ENCODE data around the gene NTMT1. TPM values are rescaled to one million over a fixed set of nuclear protein-coding genes. Genes with fewer than 3 reads are reported as not detected.

The NTMT1 gene
- total RNA-seq, 1 donor from 2014 or later = 31.2 TPM

- no peak for DNase-seq (ENCODE audit: extremely low read depth, low read depth, low spot score)
These were observed 46.7 kb downstream of the NTMT1 start for GRCh38 chr9:129672702-129673101.

GRCh38 chr9:129673602-129674001 lies 47.6 kb downstream of the NTMT1 start:
- DNase-seq (ENCODE audit: extremely low read depth, low read depth, low spot score) = no peak

DNA sequence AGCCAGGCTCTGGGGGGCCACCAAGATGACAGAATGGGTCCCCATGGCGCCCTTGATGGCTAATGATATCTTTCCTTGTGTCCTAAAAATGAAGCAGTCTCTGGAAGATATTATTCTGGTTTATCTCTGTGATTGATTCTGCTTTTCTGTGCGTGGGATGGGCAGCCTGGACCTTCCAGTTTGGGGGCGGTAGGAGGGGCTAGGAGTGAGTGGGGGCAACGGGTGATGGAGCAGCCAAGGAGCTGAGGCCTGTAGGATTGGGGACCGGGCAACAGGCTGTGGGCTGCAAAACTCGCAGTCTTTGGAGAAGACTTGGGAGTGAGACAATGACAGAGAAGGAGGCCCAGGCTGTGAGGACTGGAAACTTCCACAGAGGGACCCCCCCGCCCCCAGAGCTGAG lies 48.3 kb downstream of the NTMT1 start:
- DNase-seq (ENCODE audit: extremely low read depth, low read depth, low spot score) = no peak

GRCh38 chr9:129675620-129676019 lies 49.7 kb downstream of the NTMT1 start:
- no peak for DNase-seq (ENCODE audit: extremely low read depth, low read depth, low spot score)

GRCh38 chr9:129676287-129676686 lies 50.3 kb downstream of the NTMT1 start:
- no peak for DNase-seq (ENCODE audit: extremely low read depth, low read depth, low spot score)

GRCh38 chr9:129676975-129677374 lies 51.0 kb downstream of the NTMT1 start:
- no peak for DNase-seq (ENCODE audit: extremely low read depth, low read depth, low spot score)

GRCh38 chr9:129677456-129677855 lies 51.5 kb downstream of the NTMT1 start:
- DNase-seq (ENCODE audit: extremely low read depth, low read depth, low spot score) = no peak

- DNase-seq (ENCODE audit: extremely low read depth, low read depth, low spot score) = no peak
These were observed 52.9 kb downstream of the NTMT1 start for GRCh38 chr9:129678844-129679243.

DNA sequence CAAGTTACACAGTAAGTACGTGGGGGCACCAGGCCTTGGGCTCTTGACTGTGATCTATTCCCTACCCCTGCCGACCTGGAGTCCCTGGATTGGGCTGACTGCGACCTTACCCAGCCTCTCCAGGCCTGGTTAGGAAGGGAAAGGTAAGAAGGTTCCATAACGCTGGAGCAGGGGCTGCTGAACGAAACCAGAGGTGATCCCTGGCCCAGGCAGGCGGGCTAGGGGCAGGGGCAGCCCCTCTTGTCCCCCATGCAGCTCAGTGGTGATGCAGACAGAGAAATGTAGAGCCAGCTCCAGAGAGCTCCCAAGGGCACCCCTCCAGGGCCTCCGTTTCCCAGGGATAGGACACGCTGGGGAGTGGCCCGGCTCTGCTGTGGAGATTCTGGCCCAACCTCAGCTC lies 53.6 kb downstream of the NTMT1 start:
- no peak for DNase-seq (ENCODE audit: extremely low read depth, low read depth, low spot score)

- DNase-seq (ENCODE audit: extremely low read depth, low read depth, low spot score) = no peak
These were observed 56.0 kb downstream of the NTMT1 start for GRCh38 chr9:129681924-129682323.

- DNase-seq (ENCODE audit: extremely low read depth, low read depth, low spot score) = no peak
These were observed 56.4 kb downstream of the NTMT1 start for GRCh38 chr9:129682381-129682780.

GRCh38 chr9:129685220-129685932 lies 59.4 kb downstream of the NTMT1 start:
- no peak for DNase-seq (ENCODE audit: extremely low read depth, low read depth, low spot score)

Other genes starting within 250 kb of the NTMT1 start
- gene C9orf50, start 5.1 kb upstream of the NTMT1 start, total RNA-seq = not detected in 2 replicates
- gene ASB6, start 16.0 kb downstream of the NTMT1 start, total RNA-seq = 24.9 and 29.8 TPM in 2 replicates
- 1.4 TPM in 1 of 2 replicates, not detected in the other for gene PRRX2, start 39.5 kb downstream of the NTMT1 start, total RNA-seq
- 1.1 TPM in 1 of 2 replicates, not detected in the other for gene PTGES, start 126.9 kb downstream of the NTMT1 start, total RNA-seq
- gene TOR1B, start 177.0 kb downstream of the NTMT1 start, total RNA-seq = 26.5 and 47.3 TPM in 2 replicates
- 61.3 and 75.1 TPM in 2 replicates for gene TOR1A, start 198.0 kb downstream of the NTMT1 start, total RNA-seq
- 46.3 and 58.4 TPM in 2 replicates for gene C9orf78, start 209.1 kb downstream of the NTMT1 start, total RNA-seq
- 19.9 and 23.7 TPM in 2 replicates for gene USP20, start 209.3 kb downstream of the NTMT1 start, total RNA-seq